Keratinocyte (primary cell): ENCODE results near the gene LPO. TPM values are rescaled to one million over a fixed set of nuclear protein-coding genes. Genes with fewer than 3 reads are reported as not detected.

ENCODE experiments used
- DNase-seq: peaks from one replicate; pipeline ENCODE4 v3.0.0-alpha.2; 2011; ENCODE audit warnings: low read depth, missing footprints, low spot score
- FAIRE-seq: peaks from 2 replicates; lab custom pipeline; 2011; peaks lifted over from hg19 to GRCh38; lab: Jason Lieb, UNC
- H2AFZ ChIP-seq: 2 replicates; pipeline ENCODE4 v1.6.0; 2012; ENCODE audit warnings: low read length, control low read depth, inconsistent platforms; ENCODE audit not compliant: control insufficient read depth
- H3K27ac ChIP-seq: 2 replicates; pipeline ENCODE4 v1.5.1; 2011; ENCODE audit warnings: low read length; ENCODE audit not compliant: control insufficient read depth, insufficient read depth
- H3K27me3 ChIP-seq: 3 replicates; pipeline ENCODE4 v1.6.0; 2011; ENCODE audit warnings: low read length; ENCODE audit not compliant: control insufficient read depth, insufficient read depth; ENCODE audit errors: extremely low read depth
- H3K36me3 ChIP-seq, 2 experiments: 2 replicates in 1 of 2; 3 replicates in 1 of 2; pipeline ENCODE4 v1.5.1; 2011; ENCODE audit warnings: low read length in 2 of 2, mild to moderate bottlenecking in 1 of 2; ENCODE audit not compliant: control insufficient read depth in 2 of 2, insufficient read depth in 2 of 2; ENCODE audit errors: extremely low read depth in 1 of 2
- H3K4me1 ChIP-seq: 3 replicates; pipeline ENCODE4 v1.5.1; 2011; ENCODE audit warnings: low read length; ENCODE audit not compliant: control insufficient read depth, insufficient read depth; ENCODE audit errors: extremely low read depth
- H3K4me2 ChIP-seq: 3 replicates; pipeline ENCODE4 v1.6.0; 2011; ENCODE audit warnings: low read depth, low read length; ENCODE audit not compliant: control insufficient read depth, insufficient read depth; ENCODE audit errors: extremely low read depth
- H3K4me3 ChIP-seq, 3 experiments: fragments of 200-600 bp in 1 of 3; sonication (generic) in 1 of 3; 2 replicates in 2 of 3; 3 replicates in 1 of 3; pipeline ENCODE4 v1.5.1; 2011 to 2016; ENCODE audit warnings: low read length in 3 of 3, mild to moderate bottlenecking in 3 of 3, control low read depth in 2 of 3, inconsistent platforms in 1 of 3, low read depth in 1 of 3, mixed read lengths in 1 of 3, mixed run types in 1 of 3, moderate library complexity in 1 of 3; ENCODE audit not compliant: control insufficient read depth in 2 of 3, insufficient read depth in 2 of 3; ENCODE audit errors: extremely low read depth in 1 of 3
- H3K79me2 ChIP-seq: 2 replicates; pipeline ENCODE4 v1.6.0; 2012; ENCODE audit warnings: low read length; ENCODE audit not compliant: control insufficient read depth, insufficient read depth
- H3K9ac ChIP-seq: 3 replicates; pipeline ENCODE4 v1.6.0; 2011; ENCODE audit warnings: low read length; ENCODE audit not compliant: control insufficient read depth, insufficient read depth; ENCODE audit errors: extremely low read depth
- H3K9me1 ChIP-seq: 3 replicates; pipeline ENCODE4 v1.6.0; 2011; ENCODE audit warnings: low read length; ENCODE audit not compliant: control insufficient read depth, insufficient read depth; ENCODE audit errors: extremely low read depth
- H3K9me3 ChIP-seq: 2 replicates; pipeline ENCODE4 v1.5.1; 2012; ENCODE audit warnings: low read depth, low read length; ENCODE audit not compliant: control insufficient read depth
- H4K20me1 ChIP-seq: 3 replicates; pipeline ENCODE4 v1.6.0; 2011; ENCODE audit warnings: low read length; ENCODE audit not compliant: control insufficient read depth, insufficient read depth; ENCODE audit errors: extremely low read depth
- EZH2 ChIP-seq: IDR thresholded peaks from one replicate; pipeline ENCODE4 v1.6.1; 2012; ENCODE audit warnings: inconsistent platforms, mild to moderate bottlenecking, low read length, moderate library complexity
- dilution Hi-C: fragments of 300-500 bp; cut with MboI; formaldehyde crosslinking; loops from one replicate; pipeline ENCODE4 v1.7.0; 2020; ENCODE audit warnings: low sequenced_read_pairs; ENCODE audit not compliant: extremely low pct_ligation_motif_present
- polyA plus RNA-seq, 5 experiments: library from polyadenylated mRNA; depleted of rRNA in 3 of 5; stranded (reverse) in 3 of 5; stranded (forward) in 1 of 5; unstranded in 1 of 5; fragments of >200 nt; gene quantifications; 1 replicate in 1 of 5; 2 replicates in 3 of 5; 3 replicates in 1 of 5; pipeline versions ENCODE4 v1.2.1 to v1.2.3, GENCODE V29; 2011 to 2012; ENCODE audit warnings: missing spikeins in 2 of 5, low read depth in 1 of 5, low replicate concordance in 1 of 5
- TF ChIP-seq, protein P1 (sequence below), 3 experiments: IDR thresholded peaks in 1 of 3; conservative IDR thresholded peaks in 1 of 3; optimal IDR thresholded peaks in 1 of 3; 2 replicates in 2 of 3; 3 replicates in 1 of 3; pipeline versions ENCODE3 to v1.5.1; 2011; ENCODE audit warnings: low read length in 3 of 3, mild to moderate bottlenecking in 3 of 3, moderate library complexity in 2 of 3, control low read depth in 1 of 3, inconsistent platforms in 1 of 3; ENCODE audit not compliant: insufficient read depth in 2 of 3; ENCODE audit errors: extremely low read depth in 1 of 3

The LPO gene
- polyA plus RNA-seq, 1 donor (not counting 4 experiments of a cell fraction or from before 2014, with no cell fraction given): not detected

DNA sequence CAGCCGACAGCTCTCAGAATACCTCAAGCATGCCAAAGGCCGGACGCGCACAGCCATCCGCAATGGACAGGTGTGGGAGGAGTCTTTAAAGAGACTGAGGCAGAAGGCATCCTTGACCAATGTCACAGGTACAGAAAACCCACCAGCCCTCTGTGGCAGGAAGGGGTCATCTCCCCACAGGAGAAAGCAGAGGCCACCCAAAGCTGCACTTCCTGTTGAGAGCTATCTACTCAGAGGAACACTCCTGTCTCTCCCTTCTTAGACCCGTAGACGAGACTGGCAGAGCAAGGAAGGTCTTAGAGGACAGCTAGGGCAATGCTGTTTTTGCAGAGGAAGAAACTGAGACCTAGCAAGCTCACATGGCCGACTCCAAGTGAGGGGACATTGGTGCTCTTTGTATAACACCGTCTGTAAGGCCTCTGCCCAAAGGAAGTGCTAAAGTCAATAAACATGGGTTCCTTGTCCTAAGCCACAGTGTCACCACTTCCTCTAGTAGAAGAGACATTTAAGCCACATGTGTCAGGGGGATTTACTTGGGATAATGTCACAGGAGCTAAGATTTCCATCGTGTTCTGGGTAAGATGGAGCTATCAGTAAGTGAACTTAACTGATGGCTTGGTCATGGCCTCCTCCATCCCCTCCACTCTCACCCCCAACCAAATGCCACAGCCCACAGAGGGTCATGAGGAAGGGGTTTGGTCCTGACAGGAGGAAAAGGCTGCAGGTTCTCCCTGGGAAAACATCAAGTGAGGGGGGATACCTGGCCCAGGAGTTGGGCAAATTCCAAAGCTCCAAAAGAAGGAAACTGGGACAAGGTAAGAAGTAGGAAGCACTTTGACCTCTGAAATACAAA, 9.4 kb downstream of the LPO start:
- DNase-seq (no peak), FAIRE-seq (no peak)
- H3K9me1 ChIP-seq: no peaks in the 10 kb centered on the region
- H3K4me1 ChIP-seq: peaks cover 5% of the 10 kb centered on the region
- H3K4me2 ChIP-seq: no peak overlapping the region
- H3K9me3 ChIP-seq: no peaks in the 10 kb centered on the region
- dilution Hi-C loops: no loop called here
- peaks cover 48% of the 10 kb centered on the region for H3K27me3 ChIP-seq
- H3K36me3 ChIP-seq: no peaks in the 10 kb centered on the region
- H3K79me2 ChIP-seq: no peaks in the 10 kb centered on the region
- H3K4me3 ChIP-seq: no peak overlapping the region
- no peaks in the 10 kb centered on the region for H4K20me1 ChIP-seq
- no peak overlapping the region for H3K9ac ChIP-seq
- H3K27ac ChIP-seq: no peak overlapping the region
- TF ChIP-seq, protein P1, sequence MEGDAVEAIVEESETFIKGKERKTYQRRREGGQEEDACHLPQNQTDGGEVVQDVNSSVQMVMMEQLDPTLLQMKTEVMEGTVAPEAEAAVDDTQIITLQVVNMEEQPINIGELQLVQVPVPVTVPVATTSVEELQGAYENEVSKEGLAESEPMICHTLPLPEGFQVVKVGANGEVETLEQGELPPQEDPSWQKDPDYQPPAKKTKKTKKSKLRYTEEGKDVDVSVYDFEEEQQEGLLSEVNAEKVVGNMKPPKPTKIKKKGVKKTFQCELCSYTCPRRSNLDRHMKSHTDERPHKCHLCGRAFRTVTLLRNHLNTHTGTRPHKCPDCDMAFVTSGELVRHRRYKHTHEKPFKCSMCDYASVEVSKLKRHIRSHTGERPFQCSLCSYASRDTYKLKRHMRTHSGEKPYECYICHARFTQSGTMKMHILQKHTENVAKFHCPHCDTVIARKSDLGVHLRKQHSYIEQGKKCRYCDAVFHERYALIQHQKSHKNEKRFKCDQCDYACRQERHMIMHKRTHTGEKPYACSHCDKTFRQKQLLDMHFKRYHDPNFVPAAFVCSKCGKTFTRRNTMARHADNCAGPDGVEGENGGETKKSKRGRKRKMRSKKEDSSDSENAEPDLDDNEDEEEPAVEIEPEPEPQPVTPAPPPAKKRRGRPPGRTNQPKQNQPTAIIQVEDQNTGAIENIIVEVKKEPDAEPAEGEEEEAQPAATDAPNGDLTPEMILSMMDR (optimal IDR thresholded peaks at IDR 0.05 in 1 of 3, IDR thresholded peaks at IDR 0.05 in 1 of 3, conservative IDR thresholded peaks at IDR 0.05 in 1 of 3; ENCODE audit: extremely low read depth in 1 of 3, insufficient read depth in 2 of 3, low read length in 3 of 3): no peak
- TF ChIP-seq EZH2: no peak
- no peak overlapping the region for H2AFZ ChIP-seq

DNA sequence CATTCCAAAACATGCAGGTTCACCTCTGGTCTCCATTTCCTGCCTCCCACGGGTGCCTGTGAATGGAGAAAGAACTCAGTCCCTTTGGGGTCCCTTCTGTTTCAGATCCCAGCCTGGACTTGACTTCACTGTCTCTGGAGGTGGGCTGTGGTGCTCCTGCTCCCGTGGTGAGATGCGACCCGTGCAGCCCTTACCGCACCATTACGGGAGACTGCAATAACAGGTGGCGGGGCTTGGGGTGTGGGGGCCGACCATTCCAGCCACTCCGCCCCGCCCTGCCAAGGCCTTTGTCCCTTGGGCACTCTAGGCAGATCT, 10.5 kb downstream of the LPO start:
- Histone ChIP-seq H3K36me3 (no peaks in the 10 kb centered on the region), H3K9me1 (no peaks in the 10 kb centered on the region), H3K9me3 (no peaks in the 10 kb centered on the region), H2AFZ (no peak overlapping the region), H3K4me3 (no peak overlapping the region), H3K27ac (no peak overlapping the region), H4K20me1 (no peaks in the 10 kb centered on the region), H3K9ac (no peak overlapping the region), H3K27me3 (peaks cover 43% of the 10 kb centered on the region), H3K4me2 (peak overlapping the region; percentile 80), H3K79me2 (no peaks in the 10 kb centered on the region), H3K4me1 (peaks cover 5% of the 10 kb centered on the region)
- dilution Hi-C loops: no loop called here
- no peak for FAIRE-seq
- DNase-seq: no peak
- TF ChIP-seq EZH2: peak; percentile 2
- TF ChIP-seq, protein P1 (optimal IDR thresholded peaks at IDR 0.05 in 1 of 3, IDR thresholded peaks at IDR 0.05 in 1 of 3, conservative IDR thresholded peaks at IDR 0.05 in 1 of 3; ENCODE audit: extremely low read depth in 1 of 3, insufficient read depth in 2 of 3, low read length in 3 of 3): no peak
